G401 (cell line): Measurements from ENCODE around the gene SIRPA. TPM values are rescaled to one million over a fixed set of nuclear protein-coding genes. Genes with fewer than 3 reads are reported as not detected.

ENCODE experiments used
- DNase-seq: peaks from one replicate; pipeline ENCODE4 v3.0.0-alpha.2; 2015; ENCODE audit warnings: low spot score
- in situ Hi-C: cut with HindIII; loops from 2 replicates; pipeline ENCODE4 v1.10.0; 2016; ENCODE audit warnings: low sequenced_read_pairs, mixed read lengths
- total RNA-seq: library from RNA; depleted of rRNA; stranded (reverse); fragments of >200 nt; shearing (Covaris generic); gene quantifications from 2 replicates; pipeline ENCODE4 v1.2.3, GENCODE V29; 2014

Gene SIRPA
- total RNA-seq, 1 experiment from 2014 or later, result 16.7 TPM

- in situ Hi-C loops, result no loop called here
- no peak for DNase-seq
Observed at GRCh38 chr20:1942061-1942460, 46.9 kb downstream of the SIRPA start.

DNA sequence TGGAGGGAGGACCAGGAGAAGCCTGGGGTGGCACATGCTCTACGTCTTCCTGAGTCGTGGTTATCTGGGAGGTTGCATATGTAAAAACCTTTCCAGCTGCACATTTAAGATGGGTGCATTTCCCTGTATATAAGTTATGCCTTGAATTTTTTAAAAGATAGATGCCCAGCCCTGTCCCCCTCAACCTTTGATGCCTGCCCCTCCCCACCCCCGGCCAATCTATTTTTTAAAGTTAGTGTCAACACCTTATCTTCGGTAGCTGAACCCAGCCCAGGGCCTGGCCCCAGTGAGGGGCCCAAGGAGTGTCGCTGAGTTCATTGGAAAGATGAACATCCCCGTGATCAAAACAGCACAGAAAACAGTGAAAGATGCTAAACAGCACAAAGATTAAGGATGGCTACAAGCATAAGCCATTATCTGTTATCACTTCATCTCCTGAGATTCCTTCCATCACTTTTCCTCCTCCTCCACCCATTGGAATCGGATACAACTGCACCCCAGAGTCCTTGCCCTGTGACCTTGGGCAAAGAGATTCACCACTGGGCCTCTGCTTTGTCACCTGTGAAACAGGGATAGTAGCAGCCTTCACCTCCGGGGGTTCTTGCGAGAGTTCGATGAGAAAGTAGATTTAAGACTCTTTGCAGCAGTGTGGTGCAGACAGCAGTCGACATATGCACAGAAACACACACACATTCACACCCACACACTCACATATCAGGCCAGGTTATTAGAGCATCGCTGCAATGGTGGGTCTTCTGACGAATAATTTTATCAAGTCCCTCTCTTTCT is 47.5 kb downstream of the SIRPA start:
- in situ Hi-C loops, result no loop called here
- DNase-seq, result no peak

DNA sequence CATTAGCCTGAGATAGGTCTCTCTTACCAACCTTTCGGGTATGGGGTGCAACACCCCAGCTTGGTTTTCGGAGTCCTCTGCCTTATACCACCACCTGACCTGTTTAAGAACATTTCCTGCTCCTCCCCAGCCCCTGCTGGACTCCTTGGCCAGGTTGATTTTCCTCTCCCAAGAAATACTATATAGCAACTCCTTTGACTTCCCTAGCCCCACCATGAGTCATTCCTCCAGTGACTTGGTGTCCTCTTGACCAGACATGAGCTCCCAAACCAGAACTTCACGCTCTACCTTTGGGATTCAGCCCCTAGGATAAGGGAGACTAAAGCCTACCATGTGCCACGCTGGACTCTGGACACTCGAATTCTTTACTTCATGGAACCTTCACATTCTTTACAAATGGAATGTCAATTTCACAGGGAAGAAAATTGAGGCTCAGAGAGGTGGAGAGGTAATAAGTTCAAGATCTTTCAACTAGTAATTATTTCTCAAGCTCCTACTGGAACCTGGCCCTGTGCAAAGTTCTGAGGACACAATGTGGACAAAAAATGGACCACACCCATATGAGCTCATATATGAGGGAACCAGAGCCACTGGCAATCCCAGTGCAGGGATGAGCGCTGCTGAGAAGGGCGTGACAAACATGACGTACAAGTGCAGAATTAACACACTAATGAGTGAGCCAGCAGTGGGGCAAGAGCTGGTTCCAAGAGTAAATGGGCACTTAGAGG is 48.2 kb downstream of the SIRPA start:
- in situ Hi-C loops, result no loop called here
- DNase-seq, result no peak

DNA sequence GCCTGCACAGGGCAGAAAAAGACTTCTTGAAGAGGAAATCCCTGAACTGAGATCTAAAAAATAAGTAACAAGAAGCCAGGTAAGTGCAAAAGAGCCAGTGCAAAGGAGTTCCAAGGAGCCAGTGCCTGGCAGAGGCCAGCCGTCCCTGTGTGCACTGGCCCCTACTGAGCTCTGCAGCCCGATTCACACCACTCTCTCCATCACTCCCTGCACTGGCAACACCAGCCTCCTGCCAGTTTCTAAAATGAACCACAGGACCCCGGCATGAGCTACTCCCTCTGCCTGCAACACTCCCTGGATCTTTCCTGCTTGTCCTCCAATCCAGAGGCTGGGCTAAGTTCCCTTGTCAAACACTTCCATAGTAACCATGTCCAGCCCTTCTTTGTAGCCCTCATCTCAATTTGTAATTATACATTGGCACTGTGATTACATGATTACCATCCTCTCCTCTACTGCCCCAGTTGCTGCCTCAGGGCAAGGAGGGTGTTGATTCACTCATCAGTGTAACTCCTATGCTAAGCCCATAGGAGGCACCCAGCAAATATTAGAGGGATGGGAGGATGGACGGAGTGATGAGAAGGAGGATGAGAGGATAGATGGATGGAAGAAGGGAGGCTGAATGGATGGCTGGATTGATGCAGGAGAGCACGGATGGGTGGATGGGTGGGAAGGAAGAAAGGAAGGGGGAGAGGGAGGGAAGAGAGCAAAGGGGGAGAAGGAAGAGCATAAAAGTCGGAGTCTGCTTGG is 49.3 kb downstream of the SIRPA start:
- in situ Hi-C loops, result no loop called here
- DNase-seq, result no peak

GRCh38 chr20:1945134-1945618 is 50.0 kb downstream of the SIRPA start:
- in situ Hi-C loops, result no loop called here
- DNase-seq, result peak; percentile 94

GRCh38 chr20:1945660-1946059 is 50.5 kb downstream of the SIRPA start:
- DNase-seq, result no peak
- in situ Hi-C loops, result no loop called here

DNA sequence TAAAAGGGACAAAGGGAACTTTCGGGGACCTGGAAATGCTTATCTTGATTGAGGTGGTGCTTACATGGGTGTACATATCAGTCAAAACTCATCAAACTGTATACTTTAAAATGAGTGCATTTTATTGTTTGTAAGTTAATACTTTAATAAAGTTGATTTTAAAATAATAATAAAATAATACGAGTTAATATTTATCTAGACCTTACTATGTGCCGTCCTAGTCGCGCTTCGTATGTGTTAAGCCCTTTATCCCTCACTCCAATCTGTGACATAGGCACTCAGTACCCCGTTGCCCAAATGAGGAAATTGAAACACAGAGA is 51.2 kb downstream of the SIRPA start:
- in situ Hi-C loops, result no loop called here
- no peak for DNase-seq

GRCh38 chr20:1946762-1947534 is 51.7 kb downstream of the SIRPA start:
- DNase-seq, result peak; percentile 97
- in situ Hi-C loops, result no loop called here

DNA sequence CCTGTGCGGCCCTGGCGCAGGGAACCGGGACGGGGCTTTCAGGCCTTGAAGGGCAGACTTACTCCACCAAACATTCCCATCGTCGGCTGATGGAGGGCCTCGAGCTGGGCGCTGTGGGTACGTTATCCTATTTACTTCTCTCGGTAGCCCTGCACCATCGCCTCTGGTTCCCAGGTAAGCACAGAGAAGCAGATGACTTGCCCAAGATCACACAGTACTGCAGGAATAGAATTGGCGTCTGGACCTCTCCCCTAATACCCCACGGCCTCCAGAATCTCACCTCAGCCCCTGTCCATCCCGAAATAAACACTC is 52.3 kb downstream of the SIRPA start:
- DNase-seq, result no peak
- in situ Hi-C loops, result no loop called here

- no peak for DNase-seq
- in situ Hi-C loops, result no loop called here
Observed at GRCh38 chr20:1949347-1950100, 54.3 kb downstream of the SIRPA start.

DNA sequence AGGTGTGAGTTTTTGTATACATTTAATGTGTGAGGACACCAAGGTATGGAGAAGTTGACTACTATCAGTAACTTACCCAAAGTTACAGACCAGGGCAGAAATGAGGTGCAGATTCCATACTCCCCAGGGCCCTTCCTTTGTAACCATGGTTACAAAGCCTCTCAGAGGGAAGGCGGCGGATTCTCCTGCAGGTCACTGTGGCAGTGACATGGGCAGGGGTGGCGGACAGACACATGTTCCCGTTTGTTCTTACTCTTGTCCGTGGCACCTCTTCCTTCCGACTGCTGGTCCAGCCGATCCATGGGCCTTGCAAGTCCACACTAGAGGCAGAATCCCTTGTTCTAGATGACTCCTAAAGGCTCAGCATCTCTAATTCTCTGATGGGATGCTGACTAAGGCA is 55.6 kb downstream of the SIRPA start:
- no peak for DNase-seq
- in situ Hi-C loops, result no loop called here

DNA sequence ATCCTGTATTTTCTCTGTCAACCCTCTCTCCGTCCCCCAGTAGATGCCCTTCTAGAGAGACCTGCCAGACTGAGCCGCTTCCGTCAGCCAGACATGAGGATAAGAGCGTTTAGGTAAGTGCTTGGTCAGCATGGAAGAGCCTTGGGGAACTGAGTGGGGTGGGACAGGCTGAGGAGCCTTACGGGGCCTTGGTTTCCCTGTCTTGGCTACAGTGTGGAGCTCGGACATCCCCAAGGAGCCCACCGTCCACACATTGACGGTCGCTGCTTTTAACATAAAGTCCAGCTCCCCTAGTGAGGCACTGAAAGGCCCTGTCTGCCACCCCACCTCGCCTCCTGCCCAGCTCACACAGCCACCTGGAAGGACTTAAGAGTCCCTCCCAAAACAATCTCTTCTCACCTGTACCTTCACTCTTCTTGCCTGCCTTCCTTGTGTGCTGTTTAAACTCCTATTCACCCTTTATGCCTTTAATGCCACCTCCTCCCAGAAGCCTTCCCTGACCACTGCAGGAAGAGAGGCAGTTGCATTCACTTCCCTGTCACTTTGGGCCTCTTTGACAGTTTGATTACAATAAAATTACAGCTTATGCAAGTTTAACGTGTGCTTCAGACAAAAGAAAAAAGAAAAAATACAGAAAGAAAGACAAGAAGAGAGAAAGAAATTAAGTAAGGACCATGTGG is 56.4 kb downstream of the SIRPA start:
- in situ Hi-C loops, result no loop called here
- DNase-seq, result no peak

- in situ Hi-C loops, result no loop called here
- no peak for DNase-seq
Observed at GRCh38 chr20:1952737-1953530, 57.7 kb downstream of the SIRPA start.

DNA sequence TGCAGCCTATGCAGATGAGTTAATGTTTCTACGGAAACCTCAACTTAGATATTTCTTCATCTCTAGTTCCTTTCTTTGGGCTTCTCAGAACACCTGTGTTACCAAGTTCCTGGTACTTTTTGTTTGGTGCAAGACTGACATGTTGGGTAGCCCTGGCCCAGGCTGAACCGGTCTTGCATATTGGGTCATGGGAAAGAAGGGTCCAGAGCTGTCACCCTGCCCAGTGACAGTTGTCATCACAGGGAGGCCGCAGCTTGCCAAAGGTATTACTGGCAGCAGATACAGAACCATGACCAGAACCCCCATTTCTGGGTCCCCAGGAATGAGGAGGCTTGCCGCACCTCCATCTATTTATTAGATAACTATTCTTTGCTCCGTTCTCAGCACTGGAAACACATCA is 58.4 kb downstream of the SIRPA start:
- DNase-seq, result no peak
- in situ Hi-C loops, result no loop called here

- in situ Hi-C loops, result no loop called here
- no peak for DNase-seq
Observed at GRCh38 chr20:1955217-1955616, 60.0 kb downstream of the SIRPA start.

GRCh38 chr20:1958426-1958825 is 63.2 kb downstream of the SIRPA start:
- in situ Hi-C loops, result no loop called here
- no peak for DNase-seq

- no peak for DNase-seq
- in situ Hi-C loops, result no loop called here
Observed at GRCh38 chr20:1959156-1959555, 63.9 kb downstream of the SIRPA start.

GRCh38 chr20:1961374-1961773 is 66.2 kb downstream of the SIRPA start:
- DNase-seq, result no peak
- in situ Hi-C loops, result no loop called here
